Stimulated activated CD4-positive, alpha-beta T cell treated with anti-CD3 and anti-CD28 coated beads, Interleukin-15, amount 100 ng/mL, for 48 hours (primary cell): Measurements from ENCODE around the gene CEP83.
"Not testable (repeated sequence)": the region's sequence is repeated elsewhere in the genome, so short reads cannot be mapped to it uniquely, and the experiment has no call there.

Experiments used
- DNase-seq, 2 donors: peaks; one replicate each; pipeline ENCODE4 v3.0.0-alpha.2; 2020; ENCODE audit warnings: low read depth in 2 of 2

The CEP83 gene

GRCh38 chr12:94430304-94430703, 29.4 kb downstream of the CEP83 start:
- no peak for DNase-seq

GRCh38 chr12:94429633-94430032, 30.0 kb downstream of the CEP83 start:
- DNase-seq = no peak

- DNase-seq = no peak
Measured at GRCh38 chr12:94429191-94429590, 30.5 kb downstream of the CEP83 start.

- DNase-seq = no peak
Measured at GRCh38 chr12:94427501-94428381, 31.9 kb downstream of the CEP83 start.

GRCh38 chr12:94426049-94426448, 33.6 kb downstream of the CEP83 start:
- DNase-seq = no peak

GRCh38 chr12:94424830-94425229, 34.8 kb downstream of the CEP83 start:
- DNase-seq = not testable (repeated sequence)

GRCh38 chr12:94421868-94422740, 37.6 kb downstream of the CEP83 start:
- no peak for DNase-seq

GRCh38 chr12:94418517-94418916, 41.1 kb downstream of the CEP83 start:
- no peak for DNase-seq

GRCh38 chr12:94416613-94417012, 43.1 kb downstream of the CEP83 start:
- DNase-seq = no peak

- no peak for DNase-seq
Measured at GRCh38 chr12:94415066-94415465, 44.6 kb downstream of the CEP83 start.

- DNase-seq = no peak
Measured at GRCh38 chr12:94405413-94406116, 54.1 kb downstream of the CEP83 start.

- DNase-seq = no peak
Measured at GRCh38 chr12:94404854-94405253, 54.8 kb downstream of the CEP83 start.

GRCh38 chr12:94401326-94401725, 58.3 kb downstream of the CEP83 start:
- no peak for DNase-seq

- DNase-seq = not testable (repeated sequence)
Measured at GRCh38 chr12:94398685-94399084, 61.0 kb downstream of the CEP83 start.

- DNase-seq = no peak
Measured at GRCh38 chr12:94397401-94397800, 62.3 kb downstream of the CEP83 start.

GRCh38 chr12:94396014-94396413, 63.7 kb downstream of the CEP83 start:
- not testable (repeated sequence) for DNase-seq

GRCh38 chr12:94390130-94390485, 69.6 kb downstream of the CEP83 start:
- DNase-seq = no peak

- DNase-seq = not testable (repeated sequence)
Measured at GRCh38 chr12:94389482-94390129, 70.1 kb downstream of the CEP83 start.

- no peak for DNase-seq
Measured at GRCh38 chr12:94386422-94386821, 73.2 kb downstream of the CEP83 start.

GRCh38 chr12:94384030-94384429, 75.6 kb downstream of the CEP83 start:
- no peak for DNase-seq

- DNase-seq = no peak
Measured at GRCh38 chr12:94380507-94380906, 79.2 kb downstream of the CEP83 start.
